ENCODE measurements around the gene FLNB. TPM values are rescaled to one million over a fixed set of nuclear protein-coding genes. Genes with fewer than 3 reads are reported as not detected.
A peak's percentile ranks its signal among the peaks of the same experiment; 100 is the strongest.

The FLNB gene
- total and polyA plus RNA-seq, 2 of the 13 experiments (the other 11 are each of a cell fraction or from before 2014, with no cell fraction given), result 106 to 130 TPM

DNA sequence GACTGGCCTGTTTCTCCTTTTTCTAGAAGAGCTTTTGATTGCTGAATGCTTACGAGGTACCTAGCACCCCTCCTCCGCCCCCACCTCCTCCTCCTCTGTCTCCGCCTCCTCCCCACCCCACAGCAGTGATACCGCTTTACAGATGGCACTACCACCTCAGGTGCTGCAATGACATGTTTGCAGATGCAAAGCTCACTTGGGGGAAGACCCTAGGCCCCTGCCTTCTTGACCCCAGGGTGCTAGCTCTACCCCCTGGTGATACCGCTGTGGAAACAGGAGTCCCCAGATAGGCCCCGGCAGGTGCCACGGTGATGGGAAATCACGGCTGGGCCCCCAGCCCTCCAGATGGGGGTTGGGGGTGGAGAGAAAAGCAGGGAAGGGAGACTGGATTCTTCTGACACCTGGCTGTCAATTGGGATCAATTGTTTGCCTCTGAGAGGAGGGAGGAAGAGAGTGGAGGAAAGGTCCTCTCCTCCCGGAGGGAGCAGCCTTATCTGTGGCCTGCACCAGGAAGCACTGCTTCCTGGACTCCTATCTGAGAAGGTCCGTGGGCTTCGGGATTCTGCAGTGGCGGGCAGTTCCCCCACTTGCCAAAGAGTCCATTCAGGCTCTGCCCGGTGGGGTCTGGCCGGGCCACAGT lies 164.9 kb downstream of the FLNB start (continued):
- TF ChIP-seq THAP9 (CRISPR knock-in tag; IDR thresholded peaks at IDR 0.05; ENCODE audit: borderline replicate concordance) (no peak), NFRKB (IDR thresholded peaks at IDR 0.05) (no peak), SP1 (IDR thresholded peaks at IDR 0.05) (no peak), SP1 (CRISPR knock-in tag; IDR thresholded peaks at IDR 0.05) (no peak), ZNF746 (CRISPR knock-in tag; IDR thresholded peaks at IDR 0.05) (no peak), ZNF770 (CRISPR knock-in tag; IDR thresholded peaks at IDR 0.05) (no peak), ONECUT2 (CRISPR knock-in tag; IDR thresholded peaks at IDR 0.05) (no peak), ZNF317 (CRISPR knock-in tag; IDR thresholded peaks at IDR 0.05) (no peak), THRA (CRISPR knock-in tag; IDR thresholded peaks at IDR 0.05; ENCODE audit: borderline replicate concordance) (no peak), ZNF276 (CRISPR knock-in tag; IDR thresholded peaks at IDR 0.05; ENCODE audit: low read depth) (no peak), ZBTB39 (CRISPR knock-in tag; IDR thresholded peaks at IDR 0.05) (no peak), ZNF17 (CRISPR knock-in tag; IDR thresholded peaks at IDR 0.05) (no peak), ZNF660 (CRISPR knock-in tag; IDR thresholded peaks at IDR 0.05; ENCODE audit: borderline replicate concordance, low read depth) (no peak), KMT2B (CRISPR knock-in tag; IDR thresholded peaks at IDR 0.05) (0 out of 2 replicates have a peak, but pooled peaks have one; percentile 9), ZNF556 (CRISPR knock-in tag; IDR thresholded peaks at IDR 0.05; ENCODE audit: borderline replicate concordance) (peak; percentile 11; the same call in 1 of the 2 replicates), NFATC3 (CRISPR knock-in tag; IDR thresholded peaks at IDR 0.05) (no peak), ZNF232 (CRISPR knock-in tag; IDR thresholded peaks at IDR 0.05; ENCODE audit: borderline replicate concordance) (no peak)
- TF ChIP-seq, protein P1, sequence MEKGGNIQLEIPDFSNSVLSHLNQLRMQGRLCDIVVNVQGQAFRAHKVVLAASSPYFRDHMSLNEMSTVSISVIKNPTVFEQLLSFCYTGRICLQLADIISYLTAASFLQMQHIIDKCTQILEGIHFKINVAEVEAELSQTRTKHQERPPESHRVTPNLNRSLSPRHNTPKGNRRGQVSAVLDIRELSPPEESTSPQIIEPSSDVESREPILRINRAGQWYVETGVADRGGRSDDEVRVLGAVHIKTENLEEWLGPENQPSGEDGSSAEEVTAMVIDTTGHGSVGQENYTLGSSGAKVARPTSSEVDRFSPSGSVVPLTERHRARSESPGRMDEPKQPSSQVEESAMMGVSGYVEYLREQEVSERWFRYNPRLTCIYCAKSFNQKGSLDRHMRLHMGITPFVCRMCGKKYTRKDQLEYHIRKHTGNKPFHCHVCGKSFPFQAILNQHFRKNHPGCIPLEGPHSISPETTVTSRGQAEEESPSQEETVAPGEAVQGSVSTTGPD (CRISPR knock-in tag; IDR thresholded peaks at IDR 0.05), result no peak
